DND-41 (cell line): ENCODE results near the gene C3orf18.

Experiments used
- ATAC-seq: fragments of 200-7000 bp; cut with Tn5 transposase; 3 replicates; pipeline ENCODE4 v1.9.1; 2021; ENCODE audit warnings: low read depth; ENCODE audit not compliant: insufficient read depth
- DNase-seq: peaks from one replicate; pipeline ENCODE4 v3.0.0-alpha.2; 2020
- H2AFZ ChIP-seq: 2 replicates; pipeline ENCODE4 v1.6.0; 2012; ENCODE audit warnings: low read depth, low read length
- H3K27ac ChIP-seq: 2 replicates; pipeline ENCODE4 v1.5.1; 2012; ENCODE audit warnings: low read length, inconsistent platforms
- H3K27me3 ChIP-seq: fragments of 200-600 bp; sonication (generic); 2 replicates; pipeline ENCODE4 v1.6.0; 2012; ENCODE audit warnings: low read length, mild to moderate bottlenecking, inconsistent platforms; ENCODE audit not compliant: insufficient read depth, poor library complexity
- H3K36me3 ChIP-seq: 2 replicates; pipeline ENCODE4 v1.5.1; 2012; ENCODE audit warnings: low read length, inconsistent platforms; ENCODE audit not compliant: insufficient read depth
- H3K4me1 ChIP-seq: 2 replicates; pipeline ENCODE4 v1.5.1; 2012; ENCODE audit warnings: mild to moderate bottlenecking, low read length; ENCODE audit not compliant: insufficient read depth
- H3K4me2 ChIP-seq: 2 replicates; pipeline ENCODE4 v1.6.0; 2012; ENCODE audit warnings: mild to moderate bottlenecking, moderate library complexity, low read length, inconsistent platforms; ENCODE audit not compliant: insufficient read depth
- H3K4me3 ChIP-seq, 2 experiments: fragments of 200-600 bp in 1 of 2; shearing (Covaris generic) in 1 of 2; 2 replicates each; pipeline ENCODE4 v1.5.1; 2012 to 2016; ENCODE audit warnings: inconsistent platforms in 2 of 2, low read length in 2 of 2, mild to moderate bottlenecking in 2 of 2, low read depth in 1 of 2, moderate library complexity in 1 of 2
- H3K79me2 ChIP-seq: 2 replicates; pipeline ENCODE4 v1.6.0; 2012; ENCODE audit warnings: low read length, inconsistent platforms; ENCODE audit not compliant: insufficient read depth
- H3K9ac ChIP-seq: 2 replicates; pipeline ENCODE4 v1.6.0; 2012; ENCODE audit warnings: low read depth, mild to moderate bottlenecking, inconsistent platforms, low read length, moderate library complexity
- H3K9me3 ChIP-seq: 2 replicates; pipeline ENCODE4 v1.5.1; 2012; ENCODE audit warnings: low read length, moderate library complexity, mild to moderate bottlenecking, inconsistent platforms; ENCODE audit not compliant: insufficient read depth, severe bottlenecking
- H4K20me1 ChIP-seq: 2 replicates; pipeline ENCODE4 v1.6.0; 2012; ENCODE audit warnings: low read length; ENCODE audit not compliant: insufficient read depth
- EZH2 ChIP-seq: IDR thresholded peaks from 3 replicates; pipeline ENCODE4 v1.6.1; 2012; ENCODE audit warnings: borderline replicate concordance, low read depth, mild to moderate bottlenecking, moderate library complexity, low read length, inconsistent platforms; ENCODE audit not compliant: severe bottlenecking
- TF ChIP-seq, protein P1 (sequence below): IDR thresholded peaks from 2 replicates; pipeline ENCODE4 v1.5.1; 2012; ENCODE audit warnings: borderline replicate concordance, low read length, moderate library complexity, mild to moderate bottlenecking; ENCODE audit not compliant: poor library complexity, severe bottlenecking; ENCODE audit errors: extremely low read depth

C3orf18 gene

GRCh38 chr3:50602595-50603191, 35.1 kb upstream of the C3orf18 start:
- Histone ChIP-seq H4K20me1 (peaks cover 25% of the 10 kb centered on the region), H3K9me3 (no peaks in the 10 kb centered on the region), H3K4me1 (peaks cover 98% of the 10 kb centered on the region), H3K4me2 (peak overlapping the region; percentile 85), H2AFZ (no peak overlapping the region), H3K27ac (peak overlapping the region; percentile 99), H3K36me3 (peaks cover 46% of the 10 kb centered on the region), H3K79me2 (peaks cover 81% of the 10 kb centered on the region), H3K4me3 (peak overlapping the region in 1 of 2 experiments; percentile 82; a peak in 2 of 4 replicates), H3K27me3 (no peaks in the 10 kb centered on the region), H3K9ac (peak overlapping the region; percentile 91)
- TF ChIP-seq, protein P1, sequence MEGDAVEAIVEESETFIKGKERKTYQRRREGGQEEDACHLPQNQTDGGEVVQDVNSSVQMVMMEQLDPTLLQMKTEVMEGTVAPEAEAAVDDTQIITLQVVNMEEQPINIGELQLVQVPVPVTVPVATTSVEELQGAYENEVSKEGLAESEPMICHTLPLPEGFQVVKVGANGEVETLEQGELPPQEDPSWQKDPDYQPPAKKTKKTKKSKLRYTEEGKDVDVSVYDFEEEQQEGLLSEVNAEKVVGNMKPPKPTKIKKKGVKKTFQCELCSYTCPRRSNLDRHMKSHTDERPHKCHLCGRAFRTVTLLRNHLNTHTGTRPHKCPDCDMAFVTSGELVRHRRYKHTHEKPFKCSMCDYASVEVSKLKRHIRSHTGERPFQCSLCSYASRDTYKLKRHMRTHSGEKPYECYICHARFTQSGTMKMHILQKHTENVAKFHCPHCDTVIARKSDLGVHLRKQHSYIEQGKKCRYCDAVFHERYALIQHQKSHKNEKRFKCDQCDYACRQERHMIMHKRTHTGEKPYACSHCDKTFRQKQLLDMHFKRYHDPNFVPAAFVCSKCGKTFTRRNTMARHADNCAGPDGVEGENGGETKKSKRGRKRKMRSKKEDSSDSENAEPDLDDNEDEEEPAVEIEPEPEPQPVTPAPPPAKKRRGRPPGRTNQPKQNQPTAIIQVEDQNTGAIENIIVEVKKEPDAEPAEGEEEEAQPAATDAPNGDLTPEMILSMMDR: no peak
- TF ChIP-seq EZH2: no peak
- ATAC-seq (peak; percentile 0), DNase-seq (no peak)

- no peak for TF ChIP-seq EZH2
- TF ChIP-seq, protein P1: no peak
- Histone ChIP-seq H3K9ac (peak overlapping the region; percentile 91), H3K27me3 (no peaks in the 10 kb centered on the region), H4K20me1 (peaks cover 9% of the 10 kb centered on the region; the same call in 1 of the 2 replicates), H3K9me3 (no peaks in the 10 kb centered on the region), H3K79me2 (peaks cover 75% of the 10 kb centered on the region), H2AFZ (no peak overlapping the region), H3K36me3 (peaks cover 30% of the 10 kb centered on the region), H3K4me3 (peak overlapping the region in 1 of 2 experiments; percentile 82; a peak in 1 of 4 replicates), H3K4me1 (peaks cover 91% of the 10 kb centered on the region), H3K27ac (peak overlapping the region; percentile 99), H3K4me2 (peak overlapping the region; percentile 85)
- ATAC-seq (peak; percentile 48), DNase-seq (peak; percentile 98)
These were observed 33.5 kb upstream of the C3orf18 start for GRCh38 chr3:50600841-50601591.

GRCh38 chr3:50600141-50600753, 32.7 kb upstream of the C3orf18 start:
- peak overlapping the region; percentile 99 for H3K27ac ChIP-seq
- H3K4me1 ChIP-seq: peaks cover 91% of the 10 kb centered on the region
- H3K4me3 ChIP-seq: peak overlapping the region in 1 of 2 experiments; percentile 43; a peak in 1 of 4 replicates
- no peaks in the 10 kb centered on the region for H3K9me3 ChIP-seq
- no peak overlapping the region for H2AFZ ChIP-seq
- peaks cover 22% of the 10 kb centered on the region for H3K36me3 ChIP-seq
- ATAC-seq (no peak), DNase-seq (peak; percentile 79)
- TF ChIP-seq, protein P1: no peak
- no peak for TF ChIP-seq EZH2
- peak overlapping the region; percentile 91 for H3K9ac ChIP-seq
- no peaks in the 10 kb centered on the region for H3K27me3 ChIP-seq
- peak overlapping the region; percentile 85 for H3K4me2 ChIP-seq
- peaks cover 75% of the 10 kb centered on the region for H3K79me2 ChIP-seq
- 0 out of 2 replicates have a peak, but pooled peaks cover 2% of the 10 kb centered on the region for H4K20me1 ChIP-seq
